D721Med (cell line): Measurements from ENCODE around the gene TRAF6.
"Not testable (repeated sequence)": the region's sequence is repeated elsewhere in the genome, so short reads cannot be mapped to it uniquely, and the experiment has no call there.

Source experiments
- DNase-seq: peaks from one replicate; pipeline ENCODE4 v3.0.0; 2011; ENCODE audit warnings: low spot score; ENCODE audit not compliant: insufficient read length
- FAIRE-seq: peaks from 2 replicates; lab custom pipeline; 2011; peaks lifted over from hg19 to GRCh38; lab: Jason Lieb, UNC
- CTCF ChIP-seq: IDR thresholded peaks from 2 replicates; pipeline ENCODE4 v1.5.1; 2012; ENCODE audit warnings: mild to moderate bottlenecking, control low read depth; ENCODE audit not compliant: insufficient read depth; ENCODE audit errors: missing control alignments

The TRAF6 gene

GRCh38 chr11:36534276-36534840 lies 24.3 kb upstream of the TRAF6 start:
- DNase-seq = no peak
- no peak for FAIRE-seq
- no peak for TF ChIP-seq CTCF

GRCh38 chr11:36532941-36533601 lies 23.0 kb upstream of the TRAF6 start:
- no peak for TF ChIP-seq CTCF
- FAIRE-seq = no peak
- no peak for DNase-seq

- TF ChIP-seq CTCF = no peak
- no peak for FAIRE-seq
- DNase-seq = no peak
Observed at GRCh38 chr11:36530840-36531239, 20.8 kb upstream of the TRAF6 start.

- FAIRE-seq (no peak), DNase-seq (no peak)
- no peak for TF ChIP-seq CTCF
Observed at GRCh38 chr11:36513965-36514364, 3.9 kb upstream of the TRAF6 start.

- TF ChIP-seq CTCF = no peak
- FAIRE-seq = no peak
- DNase-seq = no peak
Observed at GRCh38 chr11:36512016-36512415, 1.9 kb upstream of the TRAF6 start.

- not testable (repeated sequence) for FAIRE-seq, DNase-seq
Observed at GRCh38 chr11:36511062-36511461, 990 bp upstream of the TRAF6 start.

GRCh38 chr11:36510594-36510942 lies 496 bp upstream of the TRAF6 start:
- DNase-seq = no peak
- no peak for TF ChIP-seq CTCF
- FAIRE-seq = no peak
